Liver (tissue), 9 donors: Measurements from ENCODE around the gene EBP. TPM values are rescaled to one million over a fixed set of nuclear protein-coding genes. Genes with fewer than 3 reads are reported as not detected.

Experiments used
- DNase-seq: peaks from one replicate; pipeline ENCODE4 v3.0.0-alpha.2; 2017; ENCODE audit warnings: low spot score
- H3K27ac ChIP-seq, 2 donors: one replicate each; pipeline ENCODE4 v1.7.0; 2013; ENCODE audit warnings: inconsistent platforms in 2 of 2, low read length in 2 of 2, control low read depth in 1 of 2, low read depth in 1 of 2, mild to moderate bottlenecking in 1 of 2
- H3K27me3 ChIP-seq, 4 donors: one replicate each; pipeline versions ENCODE4 v1.6.1 to v1.7.0; 2013; ENCODE audit warnings: low read length in 3 of 4, inconsistent platforms in 1 of 4, mild to moderate bottlenecking in 1 of 4, moderate library complexity in 1 of 4; ENCODE audit not compliant: control insufficient read depth in 4 of 4, insufficient read depth in 4 of 4
- H3K36me3 ChIP-seq, 4 donors: one replicate each; pipeline versions ENCODE4 v1.6.1 to v1.7.0; 2013; ENCODE audit warnings: low read length in 3 of 4, mild to moderate bottlenecking in 3 of 4, low read depth in 1 of 4, moderate library complexity in 1 of 4; ENCODE audit not compliant: control insufficient read depth in 4 of 4, insufficient read depth in 3 of 4
- H3K4me1 ChIP-seq, 4 donors: one replicate each; pipeline versions ENCODE4 v1.6.1 to v1.7.0; 2013; ENCODE audit warnings: low read length in 3 of 4, mild to moderate bottlenecking in 3 of 4, moderate library complexity in 1 of 4; ENCODE audit not compliant: control insufficient read depth in 4 of 4, insufficient read depth in 4 of 4
- H3K4me3 ChIP-seq, 3 donors: one replicate each; pipeline versions ENCODE4 v1.6.1 to v1.7.0; 2013; ENCODE audit warnings: low read length in 3 of 3, control low read depth in 1 of 3, low read depth in 1 of 3, mild to moderate bottlenecking in 1 of 3
- H3K9ac ChIP-seq, 2 donors: one replicate each; pipeline ENCODE4 v1.7.0; 2013; ENCODE audit warnings: low read length in 2 of 2, mild to moderate bottlenecking in 2 of 2, moderate library complexity in 2 of 2, control low read depth in 1 of 2, low read depth in 1 of 2
- H3K9me3 ChIP-seq, 4 donors: one replicate each; pipeline versions ENCODE4 v1.6.1 to v1.7.0; 2013; ENCODE audit warnings: low read length in 3 of 4; ENCODE audit not compliant: control insufficient read depth in 4 of 4
- ATF3 ChIP-seq: IDR thresholded peaks from 2 replicates; pipeline ENCODE4 v1.6.1; 2016; ENCODE audit warnings: antibody characterized with exemption
- CTCF ChIP-seq: fragments of 150-350 bp; IDR thresholded peaks from 2 replicates; pipeline ENCODE4 v1.5.1; 2017; ENCODE audit warnings: improper control_type of control experiment, low read depth, low read length; ENCODE audit not compliant: missing input control
- FOXA1 ChIP-seq: IDR thresholded peaks from 2 replicates; pipeline ENCODE4 v1.6.1; 2016; ENCODE audit warnings: antibody characterized with exemption
- FOXA2 ChIP-seq: IDR thresholded peaks from 2 replicates; pipeline ENCODE4 v1.6.1; 2016; ENCODE audit warnings: antibody characterized with exemption
- GABPA ChIP-seq, 2 donors: IDR thresholded peaks in 1 of 2; conservative IDR thresholded peaks in 1 of 2; 2 replicates each; pipeline ENCODE4 v1.6.1; 2016; ENCODE audit warnings: antibody characterized with exemption in 2 of 2, mild to moderate bottlenecking in 1 of 2, moderate library complexity in 1 of 2
- HNF4A ChIP-seq, 2 donors: conservative IDR thresholded peaks; 2 replicates each; pipeline ENCODE4 v1.6.1; 2016; ENCODE audit warnings: antibody characterized with exemption in 2 of 2, mild to moderate bottlenecking in 2 of 2
- JUND ChIP-seq, 2 donors: IDR thresholded peaks; 2 replicates each; pipeline ENCODE4 v1.6.1; 2016; ENCODE audit warnings: antibody characterized with exemption in 2 of 2
- MAX ChIP-seq: IDR thresholded peaks from 2 replicates; pipeline ENCODE4 v1.6.1; 2016; ENCODE audit warnings: antibody characterized with exemption
- NR2F2 ChIP-seq: IDR thresholded peaks from 2 replicates; pipeline ENCODE4 v1.6.1; 2016; ENCODE audit warnings: antibody characterized with exemption
- REST ChIP-seq: IDR thresholded peaks from 2 replicates; pipeline ENCODE4 v1.6.1; 2016; ENCODE audit warnings: antibody characterized with exemption, mild to moderate bottlenecking
- RXRA ChIP-seq, 2 donors: IDR thresholded peaks; 2 replicates each; pipeline ENCODE4 v1.6.1; 2017 to 2018; ENCODE audit warnings: antibody characterized with exemption in 2 of 2, mild to moderate bottlenecking in 1 of 2
- SP1 ChIP-seq: IDR thresholded peaks from 2 replicates; pipeline ENCODE4 v1.6.1; 2018; ENCODE audit warnings: antibody characterized with exemption, mild to moderate bottlenecking
- TAF1 ChIP-seq: conservative IDR thresholded peaks from 2 replicates; pipeline ENCODE4 v1.6.1; 2016; ENCODE audit warnings: antibody characterized with exemption, mild to moderate bottlenecking
- YY1 ChIP-seq: IDR thresholded peaks from 2 replicates; pipeline ENCODE4 v1.6.1; 2016; ENCODE audit warnings: antibody characterized with exemption, mild to moderate bottlenecking
- ZBTB33 ChIP-seq: IDR thresholded peaks from 2 replicates; pipeline ENCODE4 v1.6.1; 2016; ENCODE audit warnings: antibody characterized with exemption
- WGBS: extraction: QIAGEN DNeasy Blood & Tissue Kit; methylation state at CpG from one replicate; pipeline ENCODE4 v1.1.7; 2013; 5-methylcytosine and 5-hydroxymethylcytosine counted together
- polyA plus RNA-seq, 2 donors: library from polyadenylated mRNA; stranded (reverse) in 1 of 2; unstranded in 1 of 2; fragments of 200-250 nt in 1 of 2; fragments of >200 nt in 1 of 2; fragmentation: Nextera tagmentation in 1 of 2; extraction: Ambion mirVana in 1 of 2; gene quantifications; one replicate each; pipeline versions ENCODE4 v1.2.1 to v1.2.3, GENCODE V29; 2013 to 2015
- total RNA-seq, 2 donors: library from RNA; depleted of rRNA; stranded (reverse); fragments of >200 nt; gene quantifications; one replicate each; pipeline ENCODE4 v1.2.3, GENCODE V29; 2014
- donor health status: healthy.
- donor health status: healthy.
- donor health status: healthy.
- donor health status: healthy.
- donor health status: healthy.

Gene EBP
- total and polyA plus RNA-seq, 4 donors, result 304 to 474 (median 369) TPM

- WGBS, result 93% methylated on average over 10 of the region's 10 CpGs
- no peak overlapping the region for H3K27ac ChIP-seq
Observed at GRCh38 chrX:48516285-48516684, 5.3 kb upstream of the EBP start.

More at GRCh38 chrX:48516285-48516684, 5.3 kb upstream of the EBP start:
- DNase-seq, result no peak
- Histone ChIP-seq H3K4me3 (no peak overlapping the region), H3K27me3 (no peaks in the 10 kb centered on the region), H3K9me3 (no peaks in the 10 kb centered on the region), H3K4me1 (peaks cover 0 to 4% (median 3%) of the 10 kb centered on the region in 4 donors), H3K36me3 (peaks cover 0 to 2% (median 0%) of the 10 kb centered on the region in 4 donors), H3K9ac (no peak overlapping the region)
- TF ChIP-seq JUND (IDR thresholded peaks at IDR 0.05), result no peak
- no peak for TF ChIP-seq FOXA1
- TF ChIP-seq ZBTB33, result no peak
- no peak for TF ChIP-seq CTCF
- no peak for TF ChIP-seq REST
- TF ChIP-seq MAX, result no peak
- TF ChIP-seq FOXA2, result no peak
- TF ChIP-seq NR2F2, result no peak
- TF ChIP-seq ATF3, result no peak
- TF ChIP-seq TAF1, result no peak
- TF ChIP-seq SP1, result no peak
- no peak for TF ChIP-seq YY1
- no peak for TF ChIP-seq RXRA (IDR thresholded peaks at IDR 0.05)
- TF ChIP-seq GABPA (IDR thresholded peaks at IDR 0.05 in 1 of 2, conservative IDR thresholded peaks at IDR 0.05 in 1 of 2), result no peak
- no peak for TF ChIP-seq HNF4A (conservative IDR thresholded peaks at IDR 0.05)
